H1 (cell line): Measurements from ENCODE around the gene TNIK. TPM values are rescaled to one million over a fixed set of nuclear protein-coding genes. Genes with fewer than 3 reads are reported as not detected.

ENCODE experiments used
- CTCF ChIA-PET: fragments of 300-600 bp; sonication (Branson Sonifier 250); formaldehyde crosslinking; loops from one replicate; lab custom pipeline; 2021; ENCODE audit not compliant: partially characterized antibody; lab: Charles Lee
- POLR2A ChIA-PET: fragments of 300-600 bp; sonication (Branson Sonifier 250); formaldehyde crosslinking; loops from one replicate; lab custom pipeline; 2021; ENCODE audit warnings: inconsistent platforms; ENCODE audit not compliant: partially characterized antibody; lab: Charles Lee
- DNase-seq, 2 experiments: peaks; one replicate each; pipeline versions ENCODE4 v3.0.0 to v3.0.0-alpha.2; 2010 to 2022; ENCODE audit warnings: low spot score in 2 of 2, low read depth in 1 of 2, mixed read lengths in 1 of 2
- FAIRE-seq: peaks from 2 replicates; lab custom pipeline; 2011; peaks lifted over from hg19 to GRCh38; lab: Jason Lieb, UNC
- H2AFZ ChIP-seq: 2 replicates; pipeline ENCODE4 v1.8.1; 2012; ENCODE audit warnings: low read length, inconsistent platforms
- H2AK5ac ChIP-seq: 2 replicates; pipeline ENCODE4 v1.6.1; 2013; ENCODE audit warnings: low read depth, low read length
- H2BK120ac ChIP-seq: replicated peaks from 2 replicates; pipeline ENCODE3; 2013; ENCODE audit warnings: low read depth, low read length, inconsistent platforms
- H2BK12ac ChIP-seq: 2 replicates; pipeline ENCODE4 v1.6.1; 2013; ENCODE audit warnings: low read depth, low read length
- H2BK15ac ChIP-seq: 2 replicates; pipeline ENCODE4 v1.6.1; 2013; ENCODE audit warnings: low read length
- H2BK20ac ChIP-seq: 2 replicates; pipeline ENCODE4 v1.6.1; 2013; ENCODE audit warnings: low read length
- H2BK5ac ChIP-seq: 2 replicates; pipeline ENCODE4 v1.6.1; 2013; ENCODE audit warnings: low read depth, low read length
- H3K14ac ChIP-seq: 2 replicates; pipeline ENCODE4 v1.6.1; 2013; ENCODE audit warnings: inconsistent platforms; ENCODE audit not compliant: insufficient read length
- H3K18ac ChIP-seq: 2 replicates; pipeline ENCODE4 v1.6.1; 2013; ENCODE audit warnings: low read length; ENCODE audit errors: extremely low read depth
- H3K23ac ChIP-seq: 2 replicates; pipeline ENCODE4 v1.6.1; 2013; ENCODE audit warnings: inconsistent platforms; ENCODE audit not compliant: insufficient read length
- H3K23me2 ChIP-seq: 2 replicates; pipeline ENCODE4 v1.6.1; 2013; ENCODE audit warnings: low read depth, low read length
- H3K27ac ChIP-seq: 2 replicates; pipeline ENCODE4 v1.6.1; 2011; ENCODE audit warnings: low read depth, low read length, inconsistent platforms
- H3K27me3 ChIP-seq, 4 experiments: replicated peaks in 1 of 4; 1 replicate in 1 of 4; 2 replicates in 3 of 4; pipeline versions ENCODE4 v1.6.1 to v1.8.1; 2011 to 2013; ENCODE audit warnings: low read length in 3 of 4, mild to moderate bottlenecking in 3 of 4, inconsistent platforms in 2 of 4, mixed read lengths in 2 of 4, moderate library complexity in 1 of 4; ENCODE audit not compliant: control insufficient read depth in 3 of 4, insufficient read depth in 3 of 4; ENCODE audit errors: extremely low read depth in 1 of 4
- H3K36me3 ChIP-seq, 4 experiments: 2 replicates each; pipeline versions ENCODE4 v1.6.1 to v1.8.1; 2011 to 2013; ENCODE audit warnings: mild to moderate bottlenecking in 4 of 4, low read length in 3 of 4, moderate library complexity in 2 of 4, control low read depth in 1 of 4, inconsistent platforms in 1 of 4; ENCODE audit not compliant: insufficient read depth in 4 of 4, control insufficient read depth in 2 of 4
- H3K4ac ChIP-seq: replicated peaks from 2 replicates; pipeline ENCODE3; 2013; ENCODE audit warnings: low read length, low read depth, mixed read lengths, inconsistent platforms; ENCODE audit not compliant: insufficient read length
- H3K4me1 ChIP-seq, 4 experiments: replicated peaks in 1 of 4; 1 replicate in 1 of 4; 2 replicates in 3 of 4; pipeline versions ENCODE4 v1.6.1 to v1.8.1; 2011 to 2013; ENCODE audit warnings: low read length in 3 of 4, inconsistent platforms in 2 of 4, mixed read lengths in 1 of 4; ENCODE audit not compliant: insufficient read depth in 4 of 4, control insufficient read depth in 3 of 4
- H3K4me2 ChIP-seq, 2 experiments: 2 replicates each; pipeline versions ENCODE4 v1.6.1 to v1.8.1; 2011 to 2013; ENCODE audit warnings: low read depth in 2 of 2, low read length in 2 of 2, control low read depth in 1 of 2, inconsistent platforms in 1 of 2, mild to moderate bottlenecking in 1 of 2; ENCODE audit not compliant: insufficient read depth in 1 of 2
- H3K4me3 ChIP-seq, 4 experiments: fragments of 200-600, 300-600 bp in 1 of 4; sonication (generic), shearing (Covaris generic), sonication (Bioruptor Twin) in 1 of 4; 2 replicates each; pipeline versions ENCODE4 v1.5.1 to v1.8.1; 2011 to 2016; ENCODE audit warnings: low read length in 4 of 4, low read depth in 3 of 4, control low read depth in 2 of 4, inconsistent platforms in 2 of 4, mild to moderate bottlenecking in 2 of 4, mixed read lengths in 1 of 4, moderate library complexity in 1 of 4; ENCODE audit not compliant: insufficient read depth in 2 of 4; ENCODE audit errors: extremely low read depth in 1 of 4
- H3K56ac ChIP-seq: replicated peaks from 2 replicates; pipeline ENCODE3; 2013; ENCODE audit warnings: low read depth, mild to moderate bottlenecking, mixed read lengths, low read length, inconsistent platforms; ENCODE audit not compliant: insufficient read length
- H3K79me1 ChIP-seq: 2 replicates; pipeline ENCODE4 v1.6.1; 2013; ENCODE audit warnings: low read depth, low read length, control low read depth
- H3K79me2 ChIP-seq, 2 experiments: 2 replicates each; pipeline versions ENCODE4 v1.6.1 to v1.8.1; 2012 to 2013; ENCODE audit warnings: low read length in 2 of 2, mild to moderate bottlenecking in 2 of 2, inconsistent platforms in 1 of 2; ENCODE audit not compliant: insufficient read depth in 2 of 2, control insufficient read depth in 1 of 2
- H3K9ac ChIP-seq, 4 experiments: replicated peaks in 1 of 4; 1 replicate in 1 of 4; 2 replicates in 3 of 4; pipeline versions ENCODE4 v1.6.1 to v1.8.1; 2011 to 2013; ENCODE audit warnings: low read depth in 3 of 4, low read length in 3 of 4, control low read depth in 2 of 4, mild to moderate bottlenecking in 2 of 4, moderate library complexity in 2 of 4, inconsistent platforms in 1 of 4; ENCODE audit errors: extremely low read depth in 1 of 4
- H3K9me3 ChIP-seq, 2 experiments: 2 replicates each; pipeline versions ENCODE4 v1.6.1 to v1.8.1; 2012 to 2013; ENCODE audit warnings: mild to moderate bottlenecking in 2 of 2, moderate library complexity in 2 of 2, control low read depth in 1 of 2, inconsistent platforms in 1 of 2, low read depth in 1 of 2, low read length in 1 of 2, mixed read lengths in 1 of 2; ENCODE audit not compliant: insufficient read depth in 2 of 2
- H4K20me1 ChIP-seq, 2 experiments: replicated peaks in 1 of 2; 2 replicates each; pipeline versions ENCODE3 to v1.8.1; 2011 to 2013; ENCODE audit warnings: inconsistent platforms in 2 of 2, low read length in 2 of 2, mild to moderate bottlenecking in 1 of 2; ENCODE audit not compliant: insufficient read depth in 2 of 2, control insufficient read depth in 1 of 2
- H4K5ac ChIP-seq: 2 replicates; pipeline ENCODE4 v1.6.1; 2013; ENCODE audit warnings: low read length, low read depth, mixed read lengths, inconsistent platforms; ENCODE audit not compliant: insufficient read length
- H4K8ac ChIP-seq: 2 replicates; pipeline ENCODE4 v1.8.0; 2013; ENCODE audit warnings: mild to moderate bottlenecking, moderate library complexity, low read length, inconsistent platforms; ENCODE audit not compliant: insufficient read depth; ENCODE audit errors: extremely low read depth
- H4K91ac ChIP-seq: replicated peaks from 2 replicates; pipeline ENCODE3; 2013; ENCODE audit warnings: low read length, mixed read lengths, inconsistent platforms; ENCODE audit not compliant: insufficient read length
- CHD1 ChIP-seq: IDR thresholded peaks from 2 replicates; pipeline ENCODE4 v1.6.1; 2012; ENCODE audit warnings: low read depth, low read length, improper control_type of control experiment
- CHD2 ChIP-seq: IDR thresholded peaks from 2 replicates; pipeline ENCODE4 v1.6.1; 2012; ENCODE audit warnings: low read length, improper control_type of control experiment
- GABPA ChIP-seq: IDR thresholded peaks from 2 replicates; pipeline ENCODE4 v1.6.1; 2011; ENCODE audit warnings: mild to moderate bottlenecking, low read length, moderate library complexity, borderline replicate concordance; ENCODE audit not compliant: insufficient read depth
- JUN ChIP-seq: IDR thresholded peaks from 2 replicates; pipeline ENCODE4 v1.6.1; 2011; ENCODE audit warnings: low read depth, mild to moderate bottlenecking, improper control_type of control experiment, low read length
- KDM1A ChIP-seq: fragments of 200-600, 300-600 bp; sonication (generic); IDR thresholded peaks from 2 replicates; pipeline ENCODE4 v1.7.1; 2016; ENCODE audit warnings: mild to moderate bottlenecking, low read length, borderline replicate concordance
- MAFK ChIP-seq: IDR thresholded peaks from 2 replicates; pipeline ENCODE4 v1.6.1; 2012; ENCODE audit warnings: low read depth, mild to moderate bottlenecking, improper control_type of control experiment, low read length
- PHF8 ChIP-seq: fragments of 200-600 bp; sonication (generic); conservative IDR thresholded peaks from 2 replicates; pipeline ENCODE4 v1.7.1; 2012; ENCODE audit warnings: low read depth, mild to moderate bottlenecking, inconsistent platforms, low read length, moderate library complexity
- RFX5 ChIP-seq: IDR thresholded peaks from 2 replicates; pipeline ENCODE4 v1.6.1; 2011; ENCODE audit warnings: low read depth, low read length, improper control_type of control experiment, borderline replicate concordance
- SIX5 ChIP-seq: IDR thresholded peaks from 2 replicates; pipeline ENCODE4 v1.6.1; 2011; ENCODE audit warnings: mild to moderate bottlenecking, low read depth, low read length
- SP4 ChIP-seq: IDR thresholded peaks from 2 replicates; pipeline ENCODE4 v1.6.1; 2012; ENCODE audit warnings: low read length, inconsistent platforms
- TBP ChIP-seq: IDR thresholded peaks from 2 replicates; pipeline ENCODE4 v1.6.1; 2011; ENCODE audit warnings: low read depth, low read length, improper control_type of control experiment
- WGBS, 2 experiments: shearing (Covaris generic) in 1 of 2; methylation state at CpG; one replicate each; pipeline versions ENCODE4 v1.1.6 to v1.1.7; 2013 to 2015; ENCODE audit warnings: low lambda C conversion rate in 2 of 2, mixed read lengths in 2 of 2, inconsistent platforms in 1 of 2, low coverage in 1 of 2, missing lambda C conversion rate in 1 of 2; ENCODE audit not compliant: insufficient replicate concordance in 2 of 2, insufficient coverage in 1 of 2, insufficient read length in 1 of 2; ENCODE audit errors: extremely low coverage in 1 of 2, missing lambda C conversion rate in 1 of 2; 5-methylcytosine and 5-hydroxymethylcytosine counted together
- polyA plus RNA-seq, 7 experiments: library from polyadenylated mRNA; depleted of rRNA in 3 of 7; stranded (reverse) in 5 of 7; unstranded in 2 of 7; fragments of >200 nt in 5 of 7; fragments of 200-250 nt in 2 of 7; gene quantifications; 1 replicate in 5 of 7; 2 replicates in 1 of 7; 4 replicates in 1 of 7; pipeline versions ENCODE4 v1.2.1 to v1.2.3, GENCODE V29; 2011 to 2013; ENCODE audit warnings: missing spikeins in 2 of 7, mixed read lengths in 2 of 7
- total RNA-seq: library from RNA; stranded (reverse); fragmentation: NEBNext Ultra II Directional; extraction: Animal tissue kit (Norgen Biotek cat#: 25700); gene quantifications from 2 replicates; pipeline ENCODE4 v1.2.1, GENCODE V29; 2021
- TF ChIP-seq, protein P1 (sequence below): IDR thresholded peaks from 2 replicates; pipeline ENCODE4 v1.6.1; 2011; ENCODE audit warnings: low read length, improper control_type of control experiment

The TNIK gene
- total and polyA plus RNA-seq, 2 of the 8 experiments (the other 6 are each of a cell fraction or from before 2014, with no cell fraction given): 7.4 to 42.0 TPM

- no peak overlapping the region for H3K56ac ChIP-seq
- H3K4me1 ChIP-seq: peaks cover 0 to 6% (median under 1%) of the 10 kb centered on the region in 4 experiments; a peak in 2 of 7 replicates
- ChIA-PET POLR2A (no interaction called here), CTCF (interaction anchor here (0.6 kb wide), 1 partner anchor 43 kb away, joined by 4 read pairs; no protein-coding TSS in a partner anchor)
- no peak overlapping the region for H3K4me2 ChIP-seq
- H2BK120ac ChIP-seq: no peak overlapping the region
- H3K4me3 ChIP-seq: no peak overlapping the region
- H4K91ac ChIP-seq: no peak overlapping the region
- H4K20me1 ChIP-seq: peaks cover 0 to 2% of the 10 kb centered on the region in 2 experiments
- H3K9me3 ChIP-seq: no peaks in the 10 kb centered on the region
- H2BK20ac ChIP-seq: no peak overlapping the region
- DNase-seq (no peak), FAIRE-seq (no peak)
- no peaks in the 10 kb centered on the region for H3K36me3 ChIP-seq
- H3K4ac ChIP-seq: no peak overlapping the region
- H3K79me1 ChIP-seq: no peaks in the 10 kb centered on the region
- no peak overlapping the region for H3K14ac ChIP-seq
- H2AK5ac ChIP-seq: no peak overlapping the region
- H4K8ac ChIP-seq: no peak overlapping the region
- no peak overlapping the region for H4K5ac ChIP-seq
- H2BK15ac ChIP-seq: no peak overlapping the region
- 96% methylated on average over 2 of the region's 2 CpGs; no CpG with 5 or more reads in 1 of the 2 experiments for WGBS, 2 experiments
- no peak overlapping the region for H3K23ac ChIP-seq
- no peak overlapping the region for H3K18ac ChIP-seq
- H3K27ac ChIP-seq: no peak overlapping the region
- no peak overlapping the region for H2AFZ ChIP-seq
- H3K27me3 ChIP-seq: no peaks in the 10 kb centered on the region
- H3K79me2 ChIP-seq: peaks cover 0 to 7% of the 10 kb centered on the region in 2 experiments; a peak in 2 of 4 replicates
- no peaks in the 10 kb centered on the region; the same call in 1 of the 2 replicates for H3K23me2 ChIP-seq
- H2BK5ac ChIP-seq: no peak overlapping the region
- no peak overlapping the region for H2BK12ac ChIP-seq
- no peak overlapping the region for H3K9ac ChIP-seq
- TF ChIP-seq GABPA (no peak), SIX5 (no peak), RFX5 (no peak), CHD2 (no peak), MAFK (no peak), SP4 (no peak), CHD1 (no peak), JUN (no peak), PHF8 (no peak), TBP (no peak), KDM1A (no peak)
- TF ChIP-seq, protein P1, sequence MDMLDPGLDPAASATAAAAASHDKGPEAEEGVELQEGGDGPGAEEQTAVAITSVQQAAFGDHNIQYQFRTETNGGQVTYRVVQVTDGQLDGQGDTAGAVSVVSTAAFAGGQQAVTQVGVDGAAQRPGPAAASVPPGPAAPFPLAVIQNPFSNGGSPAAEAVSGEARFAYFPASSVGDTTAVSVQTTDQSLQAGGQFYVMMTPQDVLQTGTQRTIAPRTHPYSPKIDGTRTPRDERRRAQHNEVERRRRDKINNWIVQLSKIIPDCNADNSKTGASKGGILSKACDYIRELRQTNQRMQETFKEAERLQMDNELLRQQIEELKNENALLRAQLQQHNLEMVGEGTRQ: no peak
Measured at GRCh38 chr3:171352387-171352935, 107.7 kb downstream of the TNIK start.
